ENCODE results near the gene TCF12. TPM values are rescaled to one million over a fixed set of nuclear protein-coding genes. Genes with fewer than 3 reads are reported as not detected.

TCF12 gene
- total and polyA plus RNA-seq, 2 donors (not counting 3 experiments of a cell fraction or from before 2014, with no cell fraction given), result 72.1 to 133 TPM

GRCh38 chr15:57031082-57031481 is 112.6 kb downstream of the TCF12 start:
- Histone ChIP-seq H2AFZ (ENCODE audit: low read depth, low read length) (no peak overlapping the region), H3K36me3 (ENCODE audit: control insufficient read depth in 2 of 2, extremely low read depth in 1 of 2, insufficient read depth in 2 of 2, low read length in 2 of 2) (no peaks in the 10 kb centered on the region), H3K27me3 (ENCODE audit: control insufficient read depth in 2 of 2, insufficient read depth in 2 of 2, low read length in 2 of 2) (no peaks in the 10 kb centered on the region), H3K9me3 (replicated peaks; ENCODE audit: control insufficient read depth, insufficient read depth, low read length) (no peaks in the 10 kb centered on the region), H3K79me2 (ENCODE audit: control insufficient read depth, insufficient read depth, low read length) (peaks cover 93% of the 10 kb centered on the region), H3K4me2 (ENCODE audit: insufficient read depth, low read length) (peak overlapping the region; percentile 25), H3K9ac (replicated peaks; ENCODE audit: extremely low read depth, insufficient read depth, low read length) (no peak overlapping the region), H3K27ac (ENCODE audit: insufficient read depth, low read depth, low read length) (peak overlapping the region; percentile 11), H4K20me1 (replicated peaks; ENCODE audit: control insufficient read depth, extremely low read depth, insufficient read depth, low read length) (peaks cover 21% of the 10 kb centered on the region), H3K4me3 (replicated peaks in 1 of 3; ENCODE audit: insufficient read depth in 1 of 3, low read depth in 1 of 3, low read length in 3 of 3) (no peak overlapping the region), H3K9me1 (replicated peaks; ENCODE audit: control insufficient read depth, extremely low read depth, insufficient read depth, low read length) (no peaks in the 10 kb centered on the region), H3K4me1 (ENCODE audit: control insufficient read depth, extremely low read depth, insufficient read depth, low read length) (peaks cover 12% of the 10 kb centered on the region)
- dilution Hi-C loops (cut with MboI; ENCODE audit: extremely low pct_ligation_motif_present, low sequenced_read_pairs), result no loop called here
- BruUV-seq (replicated peaks), result TSS peak; percentile 50
- ChIA-PET CTCF (interaction anchor here (0.8 to 2.1 kb wide), 9 partner anchors 9 to 209 kb away, joined by 3 to 7 read pairs (median 4); no protein-coding TSS in a partner anchor), POLR2A (no interaction called here)
- intact Hi-C loops (cut with micrococcal nuclease), result no loop called here
- TF ChIP-seq POLR2AphosphoS5 (IDR thresholded peaks at IDR 0.05; ENCODE audit: insufficient read depth, low read depth, low read length) (no peak), FOS (IDR thresholded peaks at IDR 0.05; ENCODE audit: borderline replicate concordance, insufficient read depth, low read length) (no peak), MYC (IDR thresholded peaks at IDR 0.05; ENCODE audit: low read depth, low read length) (no peak), EZH2 (IDR thresholded peaks at IDR 0.05; ENCODE audit: borderline replicate concordance, low read depth, low read length, severe bottlenecking) (no peak), CTCF (IDR thresholded peaks at IDR 0.05; ENCODE audit: extremely low read depth in 1 of 2, insufficient read depth in 1 of 2, low read depth in 1 of 2, low read length in 2 of 2) (no peak)
- FAIRE-seq, result no peak
- no peak for DNase-seq (ENCODE audit: low read depth, low spot score)

DNA sequence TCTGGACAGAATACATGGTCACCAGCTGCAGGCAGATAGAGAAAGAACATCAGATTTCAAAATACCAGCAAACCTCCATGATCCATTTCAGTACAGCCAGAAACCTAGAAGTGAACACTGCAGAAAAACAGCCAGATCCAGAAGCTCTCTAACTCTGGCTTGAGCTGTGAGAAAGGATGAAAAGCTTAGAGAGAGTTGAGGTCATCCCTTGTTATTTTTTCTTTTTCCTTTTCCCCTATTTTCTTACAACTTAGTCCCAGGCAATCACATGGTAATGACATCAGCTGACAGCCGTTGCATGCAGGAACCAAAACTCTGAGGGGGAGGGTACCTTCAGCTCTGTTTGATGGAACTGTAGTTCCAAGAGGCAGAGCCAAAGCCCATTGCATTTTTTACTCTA is 113.2 kb downstream of the TCF12 start:
- CTCF ChIA-PET, result interaction anchor here (0.7 to 2.1 kb wide), 11 partner anchors 8 to 535 kb away, joined by 3 to 7 read pairs (median 3); no protein-coding TSS in a partner anchor
- peak; percentile 8 for FAIRE-seq
- Histone ChIP-seq H3K36me3 (ENCODE audit: control insufficient read depth in 2 of 2, extremely low read depth in 1 of 2, insufficient read depth in 2 of 2, low read length in 2 of 2) (no peaks in the 10 kb centered on the region), H3K79me2 (ENCODE audit: control insufficient read depth, insufficient read depth, low read length) (peaks cover 91% of the 10 kb centered on the region), H3K4me1 (ENCODE audit: control insufficient read depth, extremely low read depth, insufficient read depth, low read length) (peaks cover 12% of the 10 kb centered on the region), H3K9me3 (replicated peaks; ENCODE audit: control insufficient read depth, insufficient read depth, low read length) (no peaks in the 10 kb centered on the region), H3K4me2 (ENCODE audit: insufficient read depth, low read length) (peak overlapping the region; percentile 25), H3K27me3 (ENCODE audit: control insufficient read depth in 2 of 2, insufficient read depth in 2 of 2, low read length in 2 of 2) (no peaks in the 10 kb centered on the region), H3K9me1 (replicated peaks; ENCODE audit: control insufficient read depth, extremely low read depth, insufficient read depth, low read length) (no peaks in the 10 kb centered on the region), H3K4me3 (replicated peaks in 1 of 3; ENCODE audit: insufficient read depth in 1 of 3, low read depth in 1 of 3, low read length in 3 of 3) (no peak overlapping the region), H4K20me1 (replicated peaks; ENCODE audit: control insufficient read depth, extremely low read depth, insufficient read depth, low read length) (peaks cover 21% of the 10 kb centered on the region), H3K9ac (replicated peaks; ENCODE audit: extremely low read depth, insufficient read depth, low read length) (no peak overlapping the region), H3K27ac (ENCODE audit: insufficient read depth, low read depth, low read length) (peak overlapping the region; percentile 11), H2AFZ (ENCODE audit: low read depth, low read length) (no peak overlapping the region)
- TF ChIP-seq, protein P1, sequence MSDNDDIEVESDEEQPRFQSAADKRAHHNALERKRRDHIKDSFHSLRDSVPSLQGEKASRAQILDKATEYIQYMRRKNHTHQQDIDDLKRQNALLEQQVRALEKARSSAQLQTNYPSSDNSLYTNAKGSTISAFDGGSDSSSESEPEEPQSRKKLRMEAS (IDR thresholded peaks at IDR 0.05; ENCODE audit: insufficient read depth, insufficient read length), result peak; percentile 18
- TF ChIP-seq EZH2 (IDR thresholded peaks at IDR 0.05; ENCODE audit: borderline replicate concordance, low read depth, low read length, severe bottlenecking), result no peak
- DNase-seq (ENCODE audit: low read depth, low spot score), result peak; percentile 64
- no TSS peak for BruUV-seq (replicated peaks)
- POLR2A ChIA-PET, result no interaction called here
- intact Hi-C loops (cut with micrococcal nuclease), result no loop called here
- dilution Hi-C loops (cut with MboI; ENCODE audit: extremely low pct_ligation_motif_present, low sequenced_read_pairs), result no loop called here
